ENCODE measurements around the gene HOXA5.

HOXA5 gene

GRCh38 chr7:27151341-27151930 is 8.0 kb upstream of the HOXA5 start:
- Mint-ChIP-seq H3K27ac (peak overlapping the region; percentile 14), H3K27me3 (peaks cover 99% of the 10 kb centered on the region), H3K4me1 (peaks cover 50% of the 10 kb centered on the region), H3K4me3 (peak overlapping the region; percentile 75), H3K9me3 (peaks cover 3% of the 10 kb centered on the region), H3K36me3 (peaks cover 4% of the 10 kb centered on the region)
- ATAC-seq = no peak

GRCh38 chr7:27150568-27151340 is 7.3 kb upstream of the HOXA5 start:
- H3K27me3 Mint-ChIP-seq = peaks cover 99% of the 10 kb centered on the region
- peaks cover 50% of the 10 kb centered on the region for H3K4me1 Mint-ChIP-seq
- H3K27ac Mint-ChIP-seq = peak overlapping the region; percentile 14
- H3K9me3 Mint-ChIP-seq = peaks cover 3% of the 10 kb centered on the region
- H3K4me3 Mint-ChIP-seq = peak overlapping the region; percentile 75
- peak; percentile 81 for ATAC-seq
- H3K36me3 Mint-ChIP-seq = peaks cover 4% of the 10 kb centered on the region

- Mint-ChIP-seq H3K27ac (peak overlapping the region; percentile 14), H3K9me3 (peaks cover 3% of the 10 kb centered on the region), H3K4me3 (peak overlapping the region; percentile 75), H3K36me3 (peaks cover 4% of the 10 kb centered on the region), H3K4me1 (peaks cover 43% of the 10 kb centered on the region), H3K27me3 (peaks cover 99% of the 10 kb centered on the region)
- no peak for ATAC-seq
Observed at GRCh38 chr7:27149842-27150567, 6.5 kb upstream of the HOXA5 start.

- no peaks in the 10 kb centered on the region for H3K9me3 Mint-ChIP-seq
- peaks cover 94% of the 10 kb centered on the region for H3K27me3 Mint-ChIP-seq
- no peak overlapping the region for H3K4me3 Mint-ChIP-seq
- H3K27ac Mint-ChIP-seq = no peak overlapping the region
- H3K4me1 Mint-ChIP-seq = peaks cover 34% of the 10 kb centered on the region
- no peaks in the 10 kb centered on the region for H3K36me3 Mint-ChIP-seq
- ATAC-seq = no peak
Observed at GRCh38 chr7:27148756-27149641, 5.5 kb upstream of the HOXA5 start.

GRCh38 chr7:27148031-27148755 is 4.7 kb upstream of the HOXA5 start:
- Mint-ChIP-seq H3K4me1 (peaks cover 34% of the 10 kb centered on the region), H3K4me3 (peak overlapping the region; percentile 60), H3K27me3 (peaks cover 86% of the 10 kb centered on the region), H3K27ac (no peak overlapping the region), H3K36me3 (no peaks in the 10 kb centered on the region), H3K9me3 (no peaks in the 10 kb centered on the region)
- no peak for ATAC-seq

- Mint-ChIP-seq H3K4me3 (peak within 1 kb of the TSS; percentile 60), H3K4me1 (peaks cover 38% of the 10 kb centered on the region), H3K36me3 (no peaks in the 10 kb centered on the region), H3K27ac (no peak within 1 kb of the TSS), H3K27me3 (peaks cover 86% of the 10 kb centered on the region), H3K9me3 (no peaks in the 10 kb centered on the region)
- no peak for ATAC-seq
Observed at GRCh38 chr7:27147199-27148030, 3.9 kb upstream of the HOXA5 start, which contains the start of gene HOXA6. Gene HOXA6 (minus strand): TSS chr7:27147774. CDS start chr7:27147749, 25 bp downstream.

- no peaks in the 10 kb centered on the region for H3K36me3 Mint-ChIP-seq
- H3K9me3 Mint-ChIP-seq = no peaks in the 10 kb centered on the region
- H3K27ac Mint-ChIP-seq = no peak overlapping the region
- no peak overlapping the region for H3K4me3 Mint-ChIP-seq
- H3K27me3 Mint-ChIP-seq = peaks cover 86% of the 10 kb centered on the region
- ATAC-seq = no peak
- peaks cover 32% of the 10 kb centered on the region for H3K4me1 Mint-ChIP-seq
Observed at GRCh38 chr7:27146491-27147198, 3.2 kb upstream of the HOXA5 start.

GRCh38 chr7:27145914-27146412 is 2.5 kb upstream of the HOXA5 start:
- Mint-ChIP-seq H3K4me1 (peaks cover 25% of the 10 kb centered on the region), H3K36me3 (no peaks in the 10 kb centered on the region), H3K27ac (no peak overlapping the region), H3K9me3 (no peaks in the 10 kb centered on the region), H3K27me3 (peaks cover 82% of the 10 kb centered on the region), H3K4me3 (no peak overlapping the region)
- no peak for ATAC-seq

GRCh38 chr7:27145165-27145913 is 1.9 kb upstream of the HOXA5 start:
- peaks cover 18% of the 10 kb centered on the region for H3K4me1 Mint-ChIP-seq
- H3K4me3 Mint-ChIP-seq = no peak overlapping the region
- no peaks in the 10 kb centered on the region for H3K36me3 Mint-ChIP-seq
- H3K9me3 Mint-ChIP-seq = no peaks in the 10 kb centered on the region
- no peak for ATAC-seq
- H3K27ac Mint-ChIP-seq = no peak overlapping the region
- H3K27me3 Mint-ChIP-seq = peaks cover 77% of the 10 kb centered on the region

GRCh38 chr7:27144781-27145164 is 1.3 kb upstream of the HOXA5 start:
- no peak for ATAC-seq
- H3K4me1 Mint-ChIP-seq = peaks cover 16% of the 10 kb centered on the region
- no peak overlapping the region for H3K27ac Mint-ChIP-seq
- no peaks in the 10 kb centered on the region for H3K9me3 Mint-ChIP-seq
- H3K36me3 Mint-ChIP-seq = no peaks in the 10 kb centered on the region
- H3K4me3 Mint-ChIP-seq = no peak overlapping the region
- H3K27me3 Mint-ChIP-seq = peaks cover 77% of the 10 kb centered on the region

- H3K27ac Mint-ChIP-seq = no peak overlapping the region
- H3K4me1 Mint-ChIP-seq = peaks cover 16% of the 10 kb centered on the region
- H3K4me3 Mint-ChIP-seq = no peak overlapping the region
- no peaks in the 10 kb centered on the region for H3K9me3 Mint-ChIP-seq
- ATAC-seq = no peak
- H3K36me3 Mint-ChIP-seq = no peaks in the 10 kb centered on the region
- peaks cover 76% of the 10 kb centered on the region for H3K27me3 Mint-ChIP-seq
Observed at GRCh38 chr7:27143950-27144780, 684 bp upstream of the HOXA5 start.

- Mint-ChIP-seq H3K36me3 (no peaks in the 10 kb centered on the region), H3K4me3 (peak overlapping the region; percentile 58), H3K4me1 (peaks cover 8% of the 10 kb centered on the region), H3K27me3 (peaks cover 74% of the 10 kb centered on the region), H3K27ac (no peak overlapping the region), H3K9me3 (no peaks in the 10 kb centered on the region)
- no peak for ATAC-seq
Observed at GRCh38 chr7:27142580-27143022, 880 bp downstream of the HOXA5 start.

Data from stimulated activated memory B cell treated with anti-CD40 and anti-IgM and Interleukin-4, amounts not matched to agents 10 μg/mL and 1 μg/mL and 100 μg/mL, for 72 hours (primary cell).